ENCODE data around the gene LY9.

The LY9 gene

DNA sequence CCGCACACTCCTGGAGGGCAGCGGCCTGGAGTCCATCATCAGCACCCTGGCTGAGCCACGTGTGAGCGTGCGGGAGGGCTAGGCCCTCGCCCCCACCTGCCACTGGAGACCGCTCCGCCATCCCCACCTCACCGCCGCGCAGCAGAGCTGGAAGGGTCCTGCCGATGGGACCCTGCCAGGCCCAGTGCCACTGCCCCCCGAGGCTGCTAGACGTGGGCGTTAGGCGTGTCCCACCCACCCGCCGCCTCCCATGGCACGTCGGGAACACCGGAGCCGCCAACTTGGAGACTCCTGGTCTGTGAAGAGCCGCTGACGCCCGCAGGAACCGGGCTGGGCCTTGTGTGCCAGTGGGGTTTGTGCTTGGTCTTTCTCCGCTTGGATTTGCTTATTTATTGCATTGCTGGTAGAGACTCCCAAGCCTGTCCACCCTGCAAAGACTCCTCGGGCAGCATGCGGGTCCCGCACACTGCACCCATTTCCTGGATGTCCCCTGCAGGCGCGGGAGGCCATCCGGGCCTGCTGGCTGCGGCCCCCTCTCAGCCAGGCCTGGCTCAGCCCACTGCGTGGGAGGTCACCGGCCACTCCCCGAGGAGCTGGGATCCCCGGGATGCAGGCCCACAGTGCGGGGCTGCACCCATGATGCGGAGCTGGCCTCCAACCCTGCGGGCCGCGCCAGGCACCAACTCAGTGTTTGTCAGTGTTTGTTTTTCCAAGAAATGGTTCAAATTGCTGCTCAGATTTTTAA lies 6.0 kb downstream of the LY9 start:
- in situ Hi-C loops (cut with MboI; ENCODE audit: low sequenced_read_pairs) = no loop called here

DNA sequence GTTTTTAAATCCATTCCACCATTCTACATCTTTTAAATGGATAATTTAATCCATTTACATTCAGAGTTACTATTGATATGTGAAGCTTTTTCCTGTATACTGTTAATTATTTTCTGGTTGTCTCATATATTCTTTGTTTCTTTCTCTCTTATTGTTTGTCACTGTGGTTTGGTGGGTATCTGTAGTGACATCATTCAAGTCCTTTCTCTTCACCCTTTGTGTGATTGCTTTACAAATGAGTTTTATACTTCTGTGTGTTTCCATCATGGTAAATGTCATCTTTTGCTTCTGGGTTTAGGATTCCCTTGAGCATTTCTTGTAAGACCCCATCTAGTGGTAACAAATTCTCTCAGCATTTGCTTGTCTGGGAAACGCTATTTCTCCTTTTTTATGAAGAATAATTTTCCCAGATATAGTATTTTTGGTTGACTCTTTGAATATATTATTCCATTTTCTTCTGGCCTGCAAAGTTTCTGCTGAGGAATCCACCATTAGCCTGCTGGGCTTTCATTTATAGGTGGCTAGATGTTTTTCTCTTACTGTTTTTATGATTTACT lies 10.2 kb downstream of the LY9 start:
- in situ Hi-C loops (cut with MboI; ENCODE audit: low sequenced_read_pairs) = no loop called here

DNA sequence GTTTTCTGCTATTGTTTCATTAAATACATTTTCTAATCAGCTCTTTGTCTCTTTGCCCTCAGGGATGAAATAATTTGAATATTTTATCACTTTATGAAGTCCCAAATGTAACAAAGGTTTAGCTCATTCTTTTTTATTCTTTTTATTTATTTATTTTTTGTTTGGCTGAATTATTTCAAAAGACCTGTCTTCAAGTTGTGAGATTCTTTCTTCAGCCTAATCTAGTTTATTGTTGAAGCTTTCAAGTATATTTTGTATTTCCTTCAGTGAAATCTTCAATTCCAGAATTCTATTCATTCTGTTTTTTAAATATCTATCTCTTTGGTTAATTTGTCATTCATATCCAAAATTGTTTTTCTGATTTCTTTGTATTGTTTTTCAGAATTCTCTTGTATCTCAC lies 10.8 kb downstream of the LY9 start:
- in situ Hi-C loops (cut with MboI; ENCODE audit: low sequenced_read_pairs) = no loop called here

DNA sequence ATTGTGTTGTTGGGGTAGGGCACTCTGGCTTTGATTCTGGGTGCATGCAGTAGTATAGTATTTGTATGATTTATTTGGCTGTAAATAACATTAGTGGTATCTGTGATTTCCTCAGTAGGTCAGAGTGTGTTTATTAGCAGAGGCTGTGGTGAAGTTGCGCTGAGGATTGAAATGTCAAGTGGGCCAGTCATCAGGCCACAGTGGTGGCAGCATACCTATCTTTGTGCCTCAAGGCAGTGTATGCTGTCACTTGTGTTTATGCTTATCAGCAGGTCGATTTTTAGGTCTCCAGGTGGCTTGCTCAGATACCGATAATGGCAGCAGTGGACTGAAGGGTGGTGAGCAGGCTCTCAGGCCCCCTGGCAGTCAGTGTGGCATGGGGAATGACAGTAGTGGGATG lies 11.3 kb downstream of the LY9 start:
- in situ Hi-C loops (cut with MboI; ENCODE audit: low sequenced_read_pairs) = no loop called here

DNA sequence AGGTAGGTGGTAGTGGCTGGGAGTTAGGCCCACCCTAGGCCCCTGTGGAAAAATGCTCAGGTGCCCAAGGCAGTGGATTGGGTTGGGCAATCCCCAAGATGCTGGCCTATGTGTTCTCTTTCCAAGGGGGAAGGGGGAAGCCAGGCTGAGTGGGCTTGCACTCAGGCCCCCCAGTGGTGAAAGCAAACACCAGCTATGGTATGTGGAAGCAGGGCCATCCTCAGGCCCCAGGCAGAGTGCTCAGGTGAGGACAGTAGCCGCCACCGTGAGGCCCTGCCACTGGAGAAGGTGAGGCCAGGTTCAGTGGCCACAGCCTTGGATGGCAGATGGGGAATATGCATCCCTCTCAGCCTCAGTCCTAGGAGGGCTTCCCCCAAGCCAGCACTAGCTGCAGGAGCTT lies 11.8 kb downstream of the LY9 start:
- in situ Hi-C loops (cut with MboI; ENCODE audit: low sequenced_read_pairs) = no loop called here

DNA sequence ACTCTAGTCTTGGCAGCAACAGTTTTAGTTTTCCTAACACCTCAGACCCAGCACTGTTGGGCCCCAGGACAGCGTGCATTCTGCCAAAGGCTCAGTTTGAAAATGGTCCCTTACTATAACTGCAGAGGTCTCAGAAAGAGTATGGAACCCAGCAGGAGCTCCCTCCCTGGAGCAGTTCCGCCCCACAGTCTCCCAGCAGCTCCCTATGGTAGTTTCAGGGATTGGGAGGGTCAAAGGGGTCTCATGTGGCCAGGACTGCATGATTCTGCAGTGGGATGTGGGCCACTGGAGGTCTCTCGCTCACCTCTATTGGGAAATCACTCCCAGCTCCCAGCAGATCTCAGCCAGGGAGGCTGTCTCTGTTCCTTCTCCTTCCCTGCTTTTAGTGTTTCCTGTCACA lies 12.3 kb downstream of the LY9 start:
- in situ Hi-C loops (cut with MboI; ENCODE audit: low sequenced_read_pairs) = no loop called here

DNA sequence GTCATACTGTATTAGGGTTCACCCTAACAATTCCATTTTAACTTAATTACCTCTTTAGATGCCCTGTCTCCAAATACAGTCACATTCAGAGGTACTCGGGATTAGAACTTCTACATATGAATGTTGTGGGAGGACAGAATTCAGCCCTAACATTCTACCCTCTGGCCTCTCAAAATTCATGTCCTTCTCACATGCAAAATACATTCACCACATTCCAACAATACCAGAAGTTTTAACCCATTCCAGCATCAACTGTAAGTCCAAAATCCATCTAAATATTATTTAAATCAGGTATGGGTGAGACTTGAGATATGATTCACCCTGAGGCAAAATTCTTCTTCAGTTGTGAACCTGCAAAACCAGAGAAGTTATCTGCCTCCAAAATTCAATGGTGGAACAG lies 14.5 kb downstream of the LY9 start:
- in situ Hi-C loops (cut with MboI; ENCODE audit: low sequenced_read_pairs) = no loop called here

DNA sequence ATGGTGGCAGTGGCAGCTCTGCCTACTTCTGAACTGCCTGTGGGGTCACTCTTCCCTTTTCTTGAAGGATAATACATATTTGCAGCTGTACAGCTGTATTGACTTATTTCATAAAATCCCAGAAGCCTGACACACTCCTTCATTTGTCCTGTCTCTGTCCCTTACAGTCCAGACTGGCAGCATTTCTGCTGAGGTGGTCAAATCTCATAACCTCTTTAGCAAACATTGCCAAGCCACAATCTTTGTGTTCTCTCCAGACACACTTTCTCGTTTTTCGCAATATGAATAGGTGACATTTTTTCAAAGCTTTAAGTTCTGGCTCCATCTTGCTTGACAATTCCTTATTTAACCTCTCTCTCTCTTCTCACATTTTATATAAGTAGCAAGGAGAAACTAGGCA lies 15.2 kb downstream of the LY9 start:
- in situ Hi-C loops (cut with MboI; ENCODE audit: low sequenced_read_pairs) = no loop called here

DNA sequence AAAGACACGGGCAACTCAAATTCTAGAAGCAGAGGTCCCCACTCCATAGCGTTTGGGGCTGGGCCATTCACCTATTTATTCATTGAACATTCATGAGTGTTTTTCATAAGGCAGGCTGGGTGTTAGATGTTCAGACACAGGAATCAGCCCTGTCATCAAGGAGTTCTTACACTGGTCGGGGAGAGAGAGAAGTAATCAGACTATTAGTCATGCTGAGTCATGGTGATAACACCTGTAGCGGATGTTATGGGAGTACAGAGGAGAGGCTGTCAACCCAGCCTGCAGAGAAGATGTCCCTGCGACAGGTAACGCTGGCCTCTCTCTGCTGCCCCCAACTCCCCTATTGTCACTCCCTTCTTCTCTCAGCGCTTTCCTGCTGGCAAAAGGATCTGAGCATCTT lies 17.2 kb downstream of the LY9 start:
- in situ Hi-C loops (cut with MboI; ENCODE audit: low sequenced_read_pairs) = no loop called here

DNA sequence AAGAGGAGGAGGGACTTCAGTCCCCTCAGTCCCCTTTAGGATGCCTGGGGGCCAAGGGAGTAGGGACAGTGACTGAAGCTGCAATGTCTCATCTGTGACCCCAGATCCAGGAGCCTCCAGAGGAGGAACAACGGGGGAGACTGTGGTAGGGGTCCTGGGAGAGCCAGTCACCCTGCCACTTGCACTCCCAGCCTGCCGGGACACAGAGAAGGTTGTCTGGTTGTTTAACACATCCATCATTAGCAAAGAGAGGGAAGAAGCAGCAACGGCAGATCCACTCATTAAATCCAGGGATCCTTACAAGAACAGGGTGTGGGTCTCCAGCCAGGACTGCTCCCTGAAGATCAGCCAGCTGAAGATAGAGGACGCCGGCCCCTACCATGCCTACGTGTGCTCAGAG lies 18.3 kb downstream of the LY9 start:
- in situ Hi-C loops (cut with MboI; ENCODE audit: low sequenced_read_pairs) = no loop called here

DNA sequence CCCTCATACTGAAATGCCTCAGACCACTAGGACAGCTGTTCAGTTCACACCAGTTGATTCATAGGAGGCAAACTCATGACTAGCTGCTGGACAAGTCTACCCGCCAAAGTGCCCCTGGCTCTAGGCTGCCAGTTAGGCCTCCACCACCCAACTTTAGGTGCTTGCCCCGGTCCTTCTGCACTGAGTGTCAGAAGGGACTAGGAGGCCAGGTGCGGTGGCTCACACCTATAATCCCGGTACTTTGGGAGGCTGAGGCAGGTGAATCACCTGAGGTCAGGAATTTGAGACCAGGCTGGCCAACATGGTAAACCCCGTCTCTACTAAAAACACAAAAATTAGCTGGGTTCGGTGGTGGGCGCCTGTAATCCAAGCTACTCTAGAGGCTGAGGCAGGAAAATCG lies 18.9 kb downstream of the LY9 start:
- in situ Hi-C loops (cut with MboI; ENCODE audit: low sequenced_read_pairs) = no loop called here

DNA sequence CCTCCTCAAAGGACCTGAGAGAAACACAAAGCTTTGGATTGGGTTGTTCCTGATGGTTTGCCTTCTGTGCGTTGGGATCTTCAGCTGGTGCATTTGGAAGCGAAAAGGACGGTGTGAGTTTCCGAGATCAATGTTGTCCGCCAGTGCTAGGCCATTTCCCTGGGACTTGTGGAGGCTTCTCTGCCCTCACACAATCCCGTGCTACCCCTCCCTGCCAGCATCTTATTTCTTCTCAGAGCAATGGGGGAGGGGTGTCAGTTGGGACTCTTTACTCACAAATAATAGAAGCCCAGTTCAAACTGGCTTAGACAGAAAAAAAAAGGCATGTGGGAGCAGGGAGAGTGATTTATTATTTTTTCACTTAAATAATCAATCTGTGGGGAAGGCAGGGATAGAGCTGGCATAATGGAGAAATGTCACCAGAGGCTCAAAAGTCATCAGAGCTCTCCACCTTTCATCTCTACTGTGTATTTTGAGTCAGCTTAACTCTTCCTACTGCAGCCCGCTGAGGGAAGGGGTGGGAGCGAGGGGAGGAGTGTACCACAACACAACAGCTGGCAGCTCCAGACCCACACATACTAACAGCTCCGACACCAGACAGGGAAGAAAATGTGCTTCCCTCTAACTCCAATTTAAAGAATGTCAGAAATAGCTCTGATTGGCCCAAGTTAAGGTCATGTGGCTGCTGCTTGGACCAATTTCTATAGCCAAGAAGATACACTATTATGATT lies 22.4 kb downstream of the LY9 start:
- in situ Hi-C loops (cut with MboI; ENCODE audit: low sequenced_read_pairs) = no loop called here

DNA sequence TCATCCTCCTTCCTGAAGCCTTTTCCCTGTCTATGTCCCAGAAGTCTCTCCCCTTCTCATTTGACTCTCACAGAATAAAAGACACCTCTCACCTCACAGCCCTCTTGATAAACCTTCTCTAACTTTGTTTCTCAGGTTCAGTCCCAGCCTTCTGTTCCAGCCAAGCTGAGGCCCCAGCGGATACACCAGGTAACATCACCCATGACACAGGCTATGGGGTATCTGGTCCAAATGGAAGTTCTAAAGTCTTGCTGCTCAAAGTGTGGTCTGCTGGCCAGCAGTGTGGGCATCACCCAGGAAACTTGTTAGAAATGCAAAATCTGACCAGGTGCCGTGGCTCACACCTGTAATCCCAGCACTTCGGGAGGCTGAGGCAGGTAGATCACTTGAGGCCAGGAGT lies 23.2 kb downstream of the LY9 start:
- in situ Hi-C loops (cut with MboI; ENCODE audit: low sequenced_read_pairs) = no loop called here

DNA sequence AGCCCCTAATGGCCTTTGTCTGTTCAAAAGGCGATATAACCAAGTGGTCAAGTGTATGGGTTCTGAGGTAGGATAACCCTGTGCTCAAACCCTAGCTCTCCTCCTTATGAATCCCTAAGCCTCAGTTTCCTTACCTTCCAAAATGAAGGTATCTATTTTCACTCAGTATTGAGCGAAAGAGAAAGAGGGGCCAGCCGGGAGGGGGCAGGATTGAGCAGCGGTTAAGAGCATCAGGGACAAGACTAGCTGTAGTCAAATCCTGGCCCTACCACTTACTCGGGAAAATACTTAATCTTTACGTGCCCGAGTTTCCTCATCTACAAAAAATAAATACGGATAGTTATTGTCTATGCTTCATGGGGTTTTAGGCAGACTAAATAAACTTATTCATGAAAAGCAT lies 25.7 kb downstream of the LY9 start:
- in situ Hi-C loops (cut with MboI; ENCODE audit: low sequenced_read_pairs) = no loop called here

DNA sequence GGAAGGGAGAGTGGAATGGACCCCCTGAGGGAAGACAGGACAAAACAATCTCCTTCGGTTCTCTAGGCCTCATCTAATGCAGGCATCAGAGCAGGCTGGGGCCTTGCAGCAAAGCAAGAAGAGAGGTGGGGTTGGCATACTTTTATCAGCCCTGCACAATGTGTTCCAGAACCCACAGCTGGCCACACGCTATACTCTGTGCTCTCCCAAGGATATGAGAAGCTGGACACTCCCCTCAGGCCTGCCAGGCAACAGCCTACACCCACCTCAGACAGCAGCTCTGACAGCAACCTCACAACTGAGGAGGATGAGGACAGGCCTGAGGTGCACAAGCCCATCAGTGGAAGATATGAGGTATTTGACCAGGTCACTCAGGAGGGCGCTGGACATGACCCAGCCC lies 27.3 kb downstream of the LY9 start:
- in situ Hi-C loops (cut with MboI; ENCODE audit: low sequenced_read_pairs) = no loop called here

DNA sequence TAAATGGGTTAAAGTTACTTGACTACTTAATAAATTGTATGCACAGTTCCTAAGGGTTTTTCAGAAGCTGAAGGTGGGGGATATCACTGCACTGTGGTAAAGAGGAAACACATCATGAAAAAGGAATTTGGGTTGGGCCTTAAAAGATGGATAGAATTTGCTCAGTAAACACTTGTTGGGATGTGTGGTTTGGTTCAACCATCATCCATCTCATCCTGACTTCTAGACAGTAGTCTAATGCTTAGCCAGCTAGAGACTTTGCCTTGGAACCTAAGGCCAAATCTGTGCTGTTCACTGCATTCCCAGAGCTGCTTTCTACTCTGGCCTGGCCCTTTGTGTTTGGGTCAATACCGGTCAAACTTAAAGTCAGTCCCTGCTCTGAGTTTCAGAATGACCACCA lies 30.6 kb downstream of the LY9 start:
- in situ Hi-C loops (cut with MboI; ENCODE audit: low sequenced_read_pairs) = loop anchor here (25.0 kb wide), 1 partner anchor 139 kb away; no protein-coding TSS in a partner anchor

DNA sequence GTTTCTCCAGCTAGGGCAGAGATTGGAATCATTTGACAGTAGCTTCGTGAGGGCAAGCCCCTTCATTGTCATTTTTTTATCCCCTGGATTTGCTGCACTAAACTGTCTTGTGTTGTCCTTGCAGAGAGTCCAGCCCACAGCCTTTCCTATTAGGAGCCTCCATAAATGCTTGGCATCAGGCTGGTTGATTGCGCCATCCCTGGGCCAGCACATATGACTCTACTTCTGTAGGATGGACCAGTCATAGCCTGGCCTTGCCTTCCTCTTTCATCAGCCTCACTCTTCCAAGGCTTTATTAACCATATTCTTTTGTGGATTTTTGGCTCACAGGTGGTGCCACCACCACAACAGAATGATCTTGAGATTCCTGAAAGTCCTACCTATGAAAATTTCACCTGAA lies 31.4 kb downstream of the LY9 start:
- in situ Hi-C loops (cut with MboI; ENCODE audit: low sequenced_read_pairs) = loop anchor here (25.0 kb wide), 1 partner anchor 140 kb away; no protein-coding TSS in a partner anchor

DNA sequence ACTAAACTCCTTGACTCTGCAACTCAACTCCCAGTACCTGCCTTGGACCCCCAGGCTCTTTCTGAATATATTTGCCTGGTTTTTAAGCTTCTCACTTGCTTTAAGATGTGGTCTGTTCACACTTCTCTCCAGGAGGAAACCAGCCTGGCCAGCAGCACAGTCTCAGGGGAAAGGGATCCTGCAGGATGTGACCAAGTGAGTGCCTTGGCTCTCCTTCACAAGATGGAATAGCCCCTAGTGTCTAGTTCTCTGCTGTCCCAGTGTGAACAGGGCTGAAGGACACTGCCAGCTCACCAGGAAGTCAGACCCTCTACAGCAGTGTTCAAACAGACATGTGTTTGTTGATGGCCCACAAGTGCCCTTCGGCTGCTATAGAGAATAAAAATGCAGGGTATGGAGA lies 33.8 kb downstream of the LY9 start:
- in situ Hi-C loops (cut with MboI; ENCODE audit: low sequenced_read_pairs) = loop anchor here (10.0 to 25.0 kb wide), 2 partner anchors 125 to 142 kb away; partner anchors contain the start of gene ITLN2

DNA sequence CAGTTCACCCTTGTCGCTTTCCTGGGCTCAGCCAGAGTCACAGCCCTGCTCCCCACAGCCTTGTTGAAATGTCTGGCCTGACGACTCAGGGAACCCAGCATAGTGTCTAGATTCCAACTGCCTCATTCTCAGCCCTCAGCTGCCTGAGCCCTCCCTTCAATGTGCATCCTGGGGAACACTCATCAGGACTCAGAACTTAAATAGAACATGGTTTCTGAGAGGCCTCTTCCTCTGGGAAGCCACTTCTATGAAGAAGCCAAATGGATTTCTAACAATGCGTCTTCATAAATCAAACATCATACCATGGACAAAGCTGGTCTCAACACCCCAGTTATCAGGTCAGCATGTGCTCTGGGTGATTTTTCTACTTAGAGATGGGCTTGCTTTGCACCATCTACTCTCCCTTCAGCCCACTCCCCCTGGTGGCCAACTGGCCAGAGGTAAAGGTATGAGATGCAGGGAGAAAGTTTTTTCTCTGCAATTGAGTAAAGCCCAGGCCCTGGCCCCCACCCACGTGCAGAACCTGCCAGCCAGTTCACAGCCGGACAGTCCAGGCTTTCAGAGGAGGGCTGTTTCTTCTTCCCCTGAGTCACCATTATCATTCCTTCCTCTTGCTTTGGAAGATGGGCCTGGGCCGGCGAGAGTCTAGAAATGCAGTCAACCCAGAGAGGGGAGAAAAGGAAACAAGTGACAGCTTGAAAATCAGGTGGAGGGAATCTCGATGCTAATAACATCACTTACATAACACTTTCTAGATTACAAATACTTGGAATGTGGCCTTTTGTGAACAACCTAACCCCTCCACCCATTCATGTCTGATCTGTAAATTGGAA lies 34.6 kb downstream of the LY9 start:
- in situ Hi-C loops (cut with MboI; ENCODE audit: low sequenced_read_pairs) = loop anchor here (10.0 to 25.0 kb wide), 2 partner anchors 124 to 143 kb away; partner anchors contain the start of gene ITLN2

DNA sequence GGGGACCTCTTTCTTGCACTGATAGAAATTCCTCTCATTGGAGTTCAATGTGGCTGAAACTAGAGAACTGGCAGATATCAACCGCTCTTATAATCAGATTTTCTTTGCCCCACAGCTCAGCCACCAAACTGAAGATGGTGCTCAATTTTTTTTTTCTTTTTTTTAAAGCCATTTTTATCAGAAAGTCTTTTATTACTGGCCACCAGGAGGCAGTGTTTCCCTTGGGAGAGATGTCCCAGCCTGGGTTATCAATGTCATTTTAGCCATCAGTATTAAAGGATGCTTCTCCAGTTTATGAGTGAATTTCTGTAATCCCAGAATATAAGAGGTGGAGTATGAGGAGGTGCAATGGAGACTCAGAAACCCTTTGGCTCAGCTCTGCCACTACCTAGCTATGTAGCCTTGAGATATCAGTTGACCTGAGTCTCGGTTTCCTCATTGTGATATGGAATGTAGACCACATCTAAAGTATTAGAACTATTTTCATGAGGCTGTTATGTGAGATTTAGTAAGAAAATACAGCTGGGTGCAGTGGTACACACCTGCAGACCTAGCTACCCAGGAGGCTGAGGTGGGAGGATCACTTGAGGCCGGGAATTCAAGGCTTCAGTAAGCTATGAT lies 39.1 kb downstream of the LY9 start:
- in situ Hi-C loops (cut with MboI; ENCODE audit: low sequenced_read_pairs) = loop anchor here (10.0 to 25.0 kb wide), 2 partner anchors 120 to 148 kb away; partner anchors contain the start of gene ITLN2

DNA sequence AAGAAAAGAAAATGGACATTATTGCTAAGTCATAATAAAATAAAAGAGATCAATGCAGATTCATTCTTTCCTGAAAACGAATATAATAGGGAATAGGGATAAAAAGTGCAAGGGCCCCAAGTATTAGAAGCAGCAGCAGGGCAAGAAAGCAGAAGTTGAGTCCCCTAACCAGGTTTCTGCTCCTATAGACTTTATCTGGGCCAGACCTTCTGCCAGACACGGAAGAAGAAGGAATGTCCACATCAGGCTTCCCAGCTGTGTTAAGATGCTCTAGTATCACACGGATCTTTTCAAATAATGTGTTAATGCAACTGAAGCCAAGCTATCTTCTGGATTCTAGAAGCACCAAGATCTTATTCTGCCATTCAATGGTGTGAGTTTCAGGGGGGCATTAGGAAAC lies 39.8 kb downstream of the LY9 start:
- in situ Hi-C loops (cut with MboI; ENCODE audit: low sequenced_read_pairs) = loop anchor here (10.0 to 25.0 kb wide), 2 partner anchors 119 to 148 kb away; partner anchors contain the start of gene ITLN2
